NCI-H1105 treated with DMSO at 0.1 percent for 48 hours (cell line): ENCODE measurements around the gene NR2F2.

Experiments used
- DNase-seq: peaks from one replicate; lab custom pipeline; 2025; lab: John Stamatoyannopoulos, UW

NR2F2 gene

DNA sequence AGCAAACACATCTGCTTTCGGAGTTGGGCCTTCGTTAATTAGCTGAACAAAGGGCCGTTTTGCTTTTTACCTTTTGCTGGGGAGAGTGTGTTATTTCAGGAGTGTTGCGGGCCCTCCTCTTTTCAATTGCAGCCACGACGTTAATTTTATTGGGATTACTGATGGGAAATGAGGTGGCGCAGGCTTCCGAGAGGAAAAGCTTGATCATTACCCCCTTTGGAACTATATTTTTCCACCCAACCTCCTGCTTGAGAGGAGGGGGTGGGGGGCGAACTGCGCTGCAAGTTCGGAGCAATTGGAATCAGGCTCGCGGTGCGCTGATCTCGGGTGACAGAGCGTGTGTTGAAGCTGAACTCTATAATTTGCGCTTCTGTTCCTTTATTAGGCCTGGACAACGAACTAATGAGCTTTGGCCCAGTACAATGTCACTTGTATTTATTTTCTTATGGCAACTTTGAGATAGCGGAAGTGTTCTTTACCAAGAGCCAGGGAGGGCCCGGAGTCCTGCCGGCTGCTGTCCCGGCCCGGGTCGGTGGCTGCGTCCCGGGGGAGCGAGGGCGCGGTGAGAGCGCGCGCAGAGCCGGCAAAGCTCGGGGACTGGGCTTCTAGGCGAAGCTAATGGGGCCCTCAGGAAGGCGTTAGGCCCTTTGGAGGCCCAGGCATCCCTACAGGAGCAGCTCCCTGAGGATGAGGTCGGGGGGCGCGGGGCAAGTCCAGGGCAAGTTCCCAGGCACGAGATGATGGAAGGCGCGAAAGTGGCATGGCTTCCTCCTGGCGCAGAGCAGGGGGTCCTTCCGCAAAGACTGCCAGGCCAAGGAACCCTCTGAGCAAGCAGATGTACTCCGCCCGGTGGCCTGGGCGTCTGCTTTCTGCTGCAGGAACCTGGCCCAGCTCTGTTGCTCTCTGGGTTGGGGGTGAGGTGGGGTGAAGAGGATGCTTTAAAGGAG is 12.9 kb downstream of the NR2F2 start:
- no peak for DNase-seq

DNA sequence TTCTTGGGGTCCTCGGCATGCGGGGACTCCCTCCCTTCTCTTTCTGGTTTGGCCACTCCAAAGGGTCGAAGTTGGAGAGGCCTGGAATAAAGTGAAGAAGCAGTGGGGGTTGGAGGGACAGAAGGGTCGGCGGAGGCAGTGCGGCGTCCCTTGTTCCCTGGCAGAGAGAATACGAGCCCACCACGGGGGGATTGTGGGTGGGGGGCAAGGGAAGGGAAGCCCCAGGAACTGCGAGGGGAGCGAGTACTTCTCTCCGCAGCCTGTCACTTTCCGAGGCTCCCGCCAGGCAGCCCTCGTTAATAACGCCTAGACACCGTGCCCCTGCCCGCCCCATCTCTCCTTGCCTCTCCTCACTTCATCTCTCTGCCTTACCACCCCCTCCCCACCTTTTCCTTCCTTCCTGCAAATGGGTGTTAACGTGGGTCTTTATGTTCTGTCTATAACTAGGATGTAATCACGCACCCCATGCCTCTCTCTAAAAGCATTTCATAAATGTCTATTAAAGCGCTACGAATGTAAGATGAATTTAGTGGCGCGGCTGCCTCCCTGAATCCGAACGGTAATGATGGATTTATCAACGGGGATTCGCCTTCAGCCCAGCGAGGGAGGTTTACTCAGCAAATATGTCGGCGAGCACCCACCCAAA is 13.7 kb downstream of the NR2F2 start:
- DNase-seq, result no peak

DNA sequence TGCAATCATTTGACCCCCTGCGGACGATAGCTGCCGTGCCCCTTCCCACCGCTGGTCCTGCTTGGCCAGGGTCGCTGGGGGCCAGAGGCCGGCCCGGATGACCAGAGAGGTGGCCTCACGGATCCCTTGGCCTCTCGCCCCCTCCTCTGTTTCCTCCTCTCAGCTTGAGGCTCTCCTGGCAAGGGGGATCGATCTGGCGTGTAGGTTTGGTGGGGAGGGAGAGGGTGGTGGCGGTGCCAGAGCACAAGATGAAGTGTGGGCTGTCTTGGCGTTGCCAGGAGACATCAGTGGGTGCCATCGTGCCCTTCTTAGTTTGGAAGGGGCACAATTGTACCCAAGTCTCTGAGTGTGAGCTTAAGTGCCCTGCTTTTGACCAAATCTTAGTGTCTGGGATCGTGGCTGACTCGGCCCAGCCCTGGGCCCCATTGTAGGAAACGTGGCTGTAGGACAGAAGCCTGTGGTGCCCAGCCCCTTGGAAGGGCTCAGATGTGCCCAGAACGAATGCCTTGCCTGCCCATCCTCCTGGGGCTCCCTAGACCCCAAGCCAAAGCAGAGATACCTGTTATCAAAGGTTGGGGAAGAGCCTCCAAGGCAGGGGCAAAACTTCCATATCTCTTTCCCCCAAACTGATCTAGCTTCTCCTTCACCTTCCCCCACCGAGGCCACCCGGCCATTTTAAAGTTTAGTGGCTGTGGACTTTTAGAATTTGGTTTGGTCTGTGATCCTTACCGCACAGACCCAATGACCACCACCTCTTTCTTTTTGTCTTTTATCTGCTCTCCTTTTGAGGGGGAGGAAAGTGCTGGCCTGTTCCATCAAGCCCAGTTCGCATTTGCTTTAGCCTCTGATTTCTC is 14.4 kb downstream of the NR2F2 start:
- no peak for DNase-seq

DNA sequence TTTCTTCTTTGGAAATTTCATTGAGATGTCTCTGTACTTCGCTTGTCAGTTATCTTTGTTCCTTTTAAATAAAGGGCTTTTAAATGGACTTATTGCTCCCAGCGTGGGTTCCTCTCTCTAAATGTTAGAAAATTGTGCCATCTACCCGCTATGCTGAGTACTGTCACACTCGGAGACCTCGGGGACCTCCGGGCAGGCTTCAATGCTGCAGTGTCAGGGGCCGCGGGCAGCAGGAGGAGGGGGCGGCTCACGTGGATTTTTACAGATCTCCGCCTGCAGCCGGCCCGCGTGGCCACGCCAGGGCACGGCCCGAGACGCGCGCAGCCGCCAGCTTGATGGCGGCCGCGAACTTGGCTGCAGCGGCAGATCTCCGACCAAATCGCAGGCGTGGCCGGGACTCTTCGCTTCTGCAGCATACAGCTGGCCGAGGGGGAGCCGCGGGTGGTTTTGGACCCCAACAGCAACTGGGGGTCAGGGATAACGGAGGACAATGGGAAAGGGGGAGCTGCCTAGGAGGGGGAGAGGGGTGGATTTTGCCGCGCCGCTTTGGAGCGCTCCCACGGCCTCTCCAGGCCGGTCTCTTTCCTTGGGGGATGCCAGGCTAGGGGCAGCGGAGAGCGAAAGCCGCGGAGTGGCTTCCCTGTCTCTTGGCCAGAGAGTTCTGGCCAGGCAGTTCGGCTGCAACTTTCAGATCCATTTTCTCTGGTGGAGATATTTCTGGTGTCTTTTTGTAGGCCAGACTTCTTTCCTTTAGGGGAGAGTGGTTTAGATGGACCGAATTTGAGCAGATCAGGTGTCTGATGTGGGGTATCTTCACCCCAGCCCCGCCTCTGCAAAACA is 15.3 kb downstream of the NR2F2 start:
- peak; percentile 71 for DNase-seq

DNA sequence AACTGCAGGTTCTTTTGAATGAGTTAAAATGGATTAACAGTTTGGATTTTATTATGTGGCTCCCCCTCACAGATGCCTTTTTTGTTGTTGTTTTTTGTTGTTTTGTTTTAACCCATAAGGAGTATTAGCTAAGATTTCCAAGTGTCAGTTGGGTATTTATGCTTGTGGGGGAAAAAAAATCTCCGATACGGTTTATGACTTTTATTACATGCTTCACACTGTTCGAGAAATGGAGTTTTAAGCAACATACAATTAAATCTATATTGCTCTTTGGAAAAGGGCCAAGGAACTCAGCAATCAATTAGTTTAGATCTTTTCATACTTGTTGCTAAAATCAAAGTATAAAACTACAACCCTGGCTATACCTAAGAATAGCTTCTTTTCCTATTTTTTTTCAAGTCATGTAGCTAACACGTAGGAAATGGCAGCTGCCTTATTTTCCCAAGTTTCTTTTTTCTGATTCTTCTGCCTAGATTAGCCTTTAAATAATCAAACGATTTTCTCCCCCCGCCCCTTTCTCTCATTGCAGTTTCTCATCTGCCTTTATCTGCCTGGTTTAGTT is 16.0 kb downstream of the NR2F2 start:
- DNase-seq, result peak; percentile 37

DNA sequence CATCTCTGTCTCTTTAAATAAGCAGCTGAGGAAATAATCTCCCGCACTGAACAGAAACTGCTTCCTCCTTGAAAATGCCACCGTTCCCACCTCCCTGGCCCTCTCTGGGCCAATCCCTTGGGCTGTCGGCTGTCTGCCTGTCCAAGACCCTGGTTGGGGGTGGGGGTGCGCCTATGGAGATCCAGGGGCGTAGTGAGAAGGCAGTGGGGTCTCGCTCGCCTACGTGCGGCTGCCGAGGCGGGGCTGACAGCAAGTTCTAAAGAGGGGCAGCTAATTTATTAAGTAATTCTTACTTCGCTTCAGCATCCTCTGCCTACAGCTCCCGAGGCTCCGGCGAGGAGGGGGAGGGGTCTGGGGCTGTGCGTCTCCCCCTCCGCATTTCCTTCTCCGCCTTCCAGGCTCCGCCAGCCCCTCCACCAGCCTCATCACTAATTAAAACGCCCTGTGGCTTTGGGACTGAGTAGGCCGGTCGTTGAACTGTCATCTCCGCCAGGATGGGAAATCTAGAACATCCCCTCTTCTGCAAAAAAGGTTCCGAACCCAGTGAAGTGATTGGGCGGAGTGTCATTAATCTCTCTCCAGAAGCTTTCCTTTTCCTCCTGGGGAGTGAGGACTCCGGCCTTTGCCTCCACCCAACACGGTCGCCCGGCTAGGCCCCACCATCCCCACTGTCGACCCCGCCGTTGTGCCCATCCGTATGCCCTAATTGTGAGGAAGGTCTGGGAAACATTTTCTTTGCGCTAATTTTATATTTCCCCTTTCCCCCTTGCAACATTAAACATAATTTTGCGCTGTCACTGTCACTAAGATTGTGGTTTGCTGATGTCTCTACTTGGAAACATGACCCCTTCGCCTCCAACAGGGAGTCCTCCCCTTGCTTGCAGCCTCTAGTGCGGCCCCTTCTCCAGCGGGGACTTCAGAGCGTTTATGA is 16.9 kb downstream of the NR2F2 start:
- DNase-seq, result no peak

DNA sequence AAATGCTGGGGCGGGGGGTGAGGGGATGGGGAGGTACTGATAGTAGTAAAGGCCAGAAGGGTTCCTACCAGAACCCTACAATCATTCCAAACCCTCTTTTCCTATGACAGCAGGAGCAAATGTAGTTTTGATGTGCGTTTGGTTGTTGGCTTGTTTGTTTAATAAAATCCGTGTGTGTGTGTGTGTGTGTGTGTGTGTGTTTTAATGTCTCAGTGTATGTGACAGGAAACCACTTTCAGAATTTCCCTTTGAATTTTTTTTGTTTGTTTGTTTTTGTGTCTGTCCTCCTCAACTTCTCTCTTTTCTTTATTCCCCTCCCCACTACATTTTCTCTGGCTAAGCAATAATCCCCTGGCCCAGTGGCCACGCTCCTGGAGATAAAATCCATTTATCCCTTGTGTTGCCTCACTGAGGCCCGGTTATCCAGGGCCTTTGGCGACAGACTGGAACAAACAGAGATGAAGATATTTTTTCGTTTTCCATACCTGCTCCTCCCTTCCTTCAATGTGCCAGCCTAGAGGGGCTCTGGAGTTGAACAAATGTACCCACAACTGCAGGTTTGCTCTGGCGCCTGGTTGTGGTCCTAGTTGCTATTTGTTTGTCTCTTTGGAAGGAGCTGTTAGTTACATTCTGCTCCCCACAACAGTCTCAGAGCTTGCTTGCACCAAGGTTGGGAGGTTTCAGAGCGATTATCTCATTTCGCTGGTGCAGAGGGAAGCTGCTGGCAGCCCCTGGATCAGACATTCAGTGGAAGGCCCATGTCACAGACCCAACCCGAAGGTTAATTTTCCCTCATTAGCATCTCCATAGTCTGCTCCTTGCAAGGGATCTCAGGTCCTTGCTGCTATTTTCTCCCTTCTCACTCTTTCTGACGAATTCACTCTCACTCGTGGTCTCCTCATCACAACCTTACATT is 17.9 kb downstream of the NR2F2 start:
- DNase-seq, result no peak

DNA sequence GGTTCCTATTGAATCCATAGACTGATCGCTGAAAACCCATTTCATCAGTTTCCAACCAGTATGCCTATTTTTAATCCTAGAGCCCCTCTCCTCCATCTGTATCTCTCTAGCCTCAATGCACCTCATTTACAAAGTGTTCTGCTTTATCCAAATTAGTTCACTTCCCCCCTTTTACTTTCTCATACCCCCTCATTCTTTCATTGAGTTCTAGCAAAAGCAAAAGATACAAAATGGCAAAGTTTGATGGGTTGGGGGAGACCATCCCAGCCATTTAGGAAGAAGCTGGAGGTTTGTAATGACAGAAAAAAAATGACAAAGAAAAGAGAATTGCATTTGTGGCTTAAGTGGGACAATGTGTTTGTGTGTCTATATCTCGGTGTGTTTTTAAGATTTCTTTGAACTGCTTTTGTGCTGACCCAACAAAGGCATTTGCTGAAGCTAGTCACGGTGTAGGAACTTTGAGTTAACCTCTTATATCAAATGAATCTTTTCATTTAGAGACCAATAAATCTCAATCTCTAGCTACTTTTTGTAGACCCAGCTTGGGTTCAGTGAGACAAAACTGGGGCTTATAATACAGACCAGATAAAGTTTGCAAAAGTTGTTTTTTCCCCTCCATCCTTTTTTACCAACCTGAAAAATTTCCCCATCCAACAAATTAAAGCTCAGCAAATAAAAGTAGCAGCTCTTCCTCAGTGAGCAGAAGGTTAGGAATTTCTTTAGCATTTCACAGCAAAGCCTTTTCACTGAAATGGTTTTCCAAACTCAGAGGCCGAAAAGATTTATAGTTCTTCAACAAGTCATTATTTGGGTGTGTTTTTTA is 18.7 kb downstream of the NR2F2 start:
- DNase-seq, result no peak

DNA sequence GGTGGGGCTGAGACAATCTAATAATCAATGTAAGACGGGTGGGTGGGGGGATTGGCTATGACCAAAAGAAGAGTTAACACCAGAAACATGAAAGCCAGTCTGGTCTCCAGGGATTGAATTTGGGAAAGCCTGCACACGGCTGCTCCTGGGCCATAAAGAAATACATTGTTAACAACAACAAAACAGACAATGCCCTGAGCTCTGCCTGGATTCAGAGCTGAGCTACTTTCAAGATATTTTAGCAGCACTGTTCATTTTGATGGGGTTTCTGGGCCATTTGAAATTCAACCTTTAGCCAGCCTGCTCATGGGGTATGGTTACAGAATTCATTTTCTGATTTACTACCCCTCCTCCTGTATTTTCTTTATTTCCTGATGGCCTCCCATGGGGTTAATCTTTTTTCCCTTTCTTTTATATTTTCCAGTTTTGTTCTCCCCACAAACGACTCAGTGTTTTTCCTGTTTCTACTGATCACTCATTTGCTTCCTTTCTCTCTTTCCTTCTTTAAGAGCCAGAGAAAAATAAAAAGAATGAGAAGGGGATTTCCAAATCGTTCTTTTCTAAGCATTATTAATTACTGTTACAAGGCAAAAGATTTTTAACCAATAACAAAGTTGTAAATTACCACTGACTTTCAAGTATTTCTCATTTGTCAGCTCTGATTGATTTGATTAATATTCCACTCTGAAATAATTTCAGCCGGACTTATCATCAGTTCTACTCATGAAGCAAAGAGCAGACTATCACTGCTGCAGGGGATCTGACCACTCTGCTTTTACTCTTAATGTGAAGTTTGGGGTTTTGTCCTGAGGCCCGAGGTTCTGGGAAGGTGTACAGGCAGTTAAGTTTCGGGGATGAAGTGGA is 19.6 kb downstream of the NR2F2 start:
- no peak for DNase-seq

DNA sequence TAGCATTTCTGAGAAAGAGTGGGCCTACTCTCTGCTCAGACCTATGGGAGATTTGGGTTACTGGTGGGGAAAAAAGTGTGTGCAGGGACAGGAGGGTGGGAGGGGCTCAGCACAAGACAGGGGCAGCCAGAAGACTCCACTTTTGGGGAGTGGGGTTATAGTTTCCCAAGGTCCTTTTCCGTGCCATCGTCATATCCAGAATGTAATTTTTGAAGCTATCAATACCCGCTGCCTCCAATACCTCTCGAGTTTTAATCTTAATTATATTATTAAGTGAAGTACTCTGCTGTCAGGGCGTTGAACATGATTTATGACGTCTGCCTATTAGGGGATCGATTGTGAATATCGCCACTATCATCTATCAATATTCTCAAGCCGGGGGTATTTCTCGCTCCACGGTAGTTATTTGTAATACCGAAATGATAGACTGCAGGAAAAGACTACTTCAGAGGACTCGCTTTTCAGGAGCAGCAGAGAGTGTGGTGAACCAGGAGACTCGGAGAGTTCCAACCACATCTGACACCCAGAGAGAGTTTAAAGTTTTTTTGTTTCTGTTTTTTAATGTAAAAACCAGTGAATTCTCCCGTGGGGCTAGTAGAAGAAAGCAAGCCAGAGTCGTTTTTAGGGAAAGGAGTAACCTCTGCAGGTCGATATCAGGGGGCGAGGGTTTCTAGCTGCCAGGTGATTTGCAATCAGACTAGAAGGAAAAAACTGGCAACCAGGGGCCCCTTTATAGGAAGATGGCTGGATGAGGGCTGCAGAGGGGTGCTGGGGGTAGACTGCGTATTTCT is 20.6 kb downstream of the NR2F2 start:
- DNase-seq, result no peak

DNA sequence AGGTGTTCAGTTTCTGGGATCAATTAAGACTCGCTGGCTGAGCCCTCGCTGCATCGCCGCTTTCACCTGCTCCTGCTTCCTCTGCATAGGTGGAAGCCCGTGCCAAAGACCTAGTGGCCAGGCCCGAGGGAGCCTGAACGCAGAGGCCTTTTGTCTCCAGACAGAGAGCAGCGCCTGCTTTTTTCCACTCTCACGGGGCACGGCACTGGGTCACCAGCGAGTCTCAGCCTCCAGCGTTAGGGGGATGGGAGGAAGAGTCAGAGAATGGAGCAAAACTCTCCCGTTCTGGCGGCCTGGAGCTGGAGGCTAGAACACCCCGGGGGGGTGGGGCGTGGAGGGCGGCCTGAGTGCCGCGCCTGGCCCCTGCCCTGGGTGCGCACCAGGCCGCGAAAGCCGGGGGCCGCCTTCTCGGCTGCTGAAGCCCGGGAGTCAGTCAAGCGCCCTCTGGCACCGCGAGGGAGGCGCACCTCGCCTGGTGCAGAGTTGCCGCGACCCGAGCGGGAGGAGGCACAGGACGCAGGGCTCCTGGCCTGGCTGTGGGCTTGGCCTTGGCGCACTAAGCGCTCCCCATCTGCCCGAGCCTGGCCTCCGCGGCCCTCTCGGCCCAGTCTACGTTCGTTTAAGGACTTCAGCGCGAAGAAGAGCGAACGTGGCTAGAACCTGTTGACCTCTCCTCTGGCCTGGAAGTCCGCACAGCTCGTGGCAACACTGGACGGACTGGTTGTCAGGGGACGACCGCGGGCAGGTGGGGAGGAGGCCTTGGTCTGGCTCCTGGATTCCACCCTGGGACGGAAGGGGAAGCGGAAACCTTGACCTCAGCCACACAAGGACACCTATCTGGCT is 21.5 kb downstream of the NR2F2 start:
- DNase-seq, result no peak

DNA sequence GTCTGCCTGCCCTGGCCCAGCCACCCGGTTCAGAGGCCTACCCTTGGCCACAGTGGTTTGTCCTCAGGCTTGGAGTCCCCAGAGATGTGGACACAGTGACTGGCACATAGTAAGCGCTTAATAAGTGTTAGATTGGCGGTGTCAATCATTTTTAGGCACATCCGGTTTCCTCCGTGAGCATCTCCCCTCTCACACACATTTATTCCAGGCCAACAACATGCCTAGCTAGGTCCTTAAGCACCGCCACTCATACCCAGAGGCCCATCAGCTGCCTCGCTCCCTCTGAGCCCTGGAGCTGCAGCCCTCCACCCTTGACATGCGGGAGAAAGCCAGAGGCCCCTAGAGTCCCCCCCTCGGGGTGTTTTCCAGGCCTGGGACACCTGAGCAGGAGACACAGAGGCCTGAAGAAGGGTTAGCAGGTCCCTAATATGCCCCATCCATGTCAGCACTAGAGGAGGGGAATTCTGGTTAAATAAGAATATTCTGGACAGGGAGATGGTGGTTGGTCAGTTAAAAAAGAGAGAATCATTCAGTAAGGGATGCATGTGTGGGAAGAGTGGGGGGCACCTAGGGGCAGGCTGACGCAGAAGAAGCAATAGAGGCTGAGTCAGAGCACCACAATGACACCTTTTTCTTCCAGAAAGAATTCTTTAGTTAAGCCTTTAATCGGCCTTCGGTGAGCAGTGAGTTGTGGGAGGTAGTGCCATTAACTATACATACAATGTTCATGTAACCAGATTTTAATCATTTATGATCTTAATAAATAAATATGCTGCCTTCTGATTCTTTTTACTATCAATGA is 22.3 kb downstream of the NR2F2 start:
- no peak for DNase-seq

DNA sequence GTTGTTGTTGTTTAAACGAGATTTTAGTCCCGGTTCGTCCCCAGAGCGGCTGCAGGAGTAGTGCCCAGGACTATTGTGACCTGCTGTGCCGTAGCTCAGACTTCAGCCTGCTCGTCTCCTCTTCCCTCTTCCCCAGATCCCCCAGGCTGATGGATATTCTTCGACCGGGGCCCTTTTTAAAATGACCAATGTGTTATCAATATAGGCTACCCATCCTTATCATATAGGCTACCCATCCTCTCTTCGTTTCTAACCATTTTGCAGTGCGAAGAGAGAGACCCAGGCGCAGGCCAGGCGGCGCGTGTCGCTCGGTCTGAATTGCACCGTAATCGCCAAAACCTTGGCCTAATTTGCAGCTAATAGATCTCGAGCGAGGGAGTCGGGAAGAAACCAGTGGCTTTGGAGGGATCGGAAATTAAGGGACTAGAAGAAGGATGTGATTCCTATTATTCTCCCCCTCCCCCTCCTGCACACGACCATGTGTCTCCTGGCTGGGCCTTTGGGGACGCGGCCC is 23.0 kb downstream of the NR2F2 start:
- no peak for DNase-seq
